ENCODE results near the gene MFSD12.
A peak's percentile ranks its signal among the peaks of the same experiment; 100 is the strongest.

The MFSD12 gene

GRCh38 chr19:3543150-3544057 is 14.0 kb downstream of the MFSD12 start:
- FAIRE-seq (no peak), DNase-seq (ENCODE audit: insufficient read length, low spot score) (no peak)
- TF ChIP-seq POLR2A (IDR thresholded peaks at IDR 0.05; ENCODE audit: low read depth, low read length): no peak

GRCh38 chr19:3539756-3540118 is 17.6 kb downstream of the MFSD12 start:
- no peak for FAIRE-seq
- no peak for TF ChIP-seq POLR2A (IDR thresholded peaks at IDR 0.05; ENCODE audit: low read depth, low read length)
- DNase-seq (ENCODE audit: insufficient read length, low spot score): no peak

GRCh38 chr19:3538965-3539755 is 18.2 kb downstream of the MFSD12 start, which contains the start of gene TEKTIP1:
TEKTIP1 (plus strand) TSS chr19:3539174; CDS start chr19:3539178, 4 bp downstream.
- TF ChIP-seq POLR2A (IDR thresholded peaks at IDR 0.05; ENCODE audit: low read depth, low read length): no peak
- peak; percentile 65 for DNase-seq (ENCODE audit: insufficient read length, low spot score)
- FAIRE-seq: no peak

- TF ChIP-seq POLR2A (IDR thresholded peaks at IDR 0.05; ENCODE audit: low read depth, low read length): no peak
- no peak for DNase-seq (ENCODE audit: insufficient read length, low spot score)
Observed at GRCh38 chr19:3538258-3538929, 19.0 kb downstream of the MFSD12 start.

GRCh38 chr19:3537438-3538240 is 19.7 kb downstream of the MFSD12 start:
- no peak for TF ChIP-seq POLR2A (IDR thresholded peaks at IDR 0.05; ENCODE audit: low read depth, low read length)
- DNase-seq (ENCODE audit: insufficient read length, low spot score) (no peak), FAIRE-seq (no peak)

More at GRCh38 chr19:3538258-3538929, 19.0 kb downstream of the MFSD12 start:
- FAIRE-seq: no peak

- FAIRE-seq (no peak), DNase-seq (ENCODE audit: insufficient read length, low spot score) (no peak)
- no peak for TF ChIP-seq POLR2A (IDR thresholded peaks at IDR 0.05; ENCODE audit: low read depth, low read length)
Observed at GRCh38 chr19:3537101-3537437, 20.3 kb downstream of the MFSD12 start.

- DNase-seq (ENCODE audit: insufficient read length, low spot score): no peak
- no peak for FAIRE-seq
- TF ChIP-seq POLR2A (IDR thresholded peaks at IDR 0.05; ENCODE audit: low read depth, low read length): no peak
Observed at GRCh38 chr19:3536429-3537100, 20.8 kb downstream of the MFSD12 start.

- DNase-seq (ENCODE audit: insufficient read length, low spot score): no peak
- FAIRE-seq: no peak
- no peak for TF ChIP-seq POLR2A (IDR thresholded peaks at IDR 0.05; ENCODE audit: low read depth, low read length)
Observed at GRCh38 chr19:3535981-3536380, 21.4 kb downstream of the MFSD12 start.

GRCh38 chr19:3535563-3535965 is 21.8 kb downstream of the MFSD12 start:
- FAIRE-seq: no peak
- TF ChIP-seq POLR2A (IDR thresholded peaks at IDR 0.05; ENCODE audit: low read depth, low read length): no peak
- DNase-seq (ENCODE audit: insufficient read length, low spot score): no peak

GRCh38 chr19:3535235-3535535 is 22.2 kb downstream of the MFSD12 start:
- FAIRE-seq (no peak), DNase-seq (ENCODE audit: insufficient read length, low spot score) (no peak)
- no peak for TF ChIP-seq POLR2A (IDR thresholded peaks at IDR 0.05; ENCODE audit: low read depth, low read length)

- DNase-seq (ENCODE audit: insufficient read length, low spot score) (no peak), FAIRE-seq (no peak)
- TF ChIP-seq POLR2A (IDR thresholded peaks at IDR 0.05; ENCODE audit: low read depth, low read length): no peak
Observed at GRCh38 chr19:3534375-3535234, 22.8 kb downstream of the MFSD12 start.

- DNase-seq (ENCODE audit: insufficient read length, low spot score) (no peak), FAIRE-seq (no peak)
Observed at GRCh38 chr19:3533563-3534216, 23.7 kb downstream of the MFSD12 start.

More at GRCh38 chr19:3533563-3534216, 23.7 kb downstream of the MFSD12 start:
- TF ChIP-seq POLR2A (IDR thresholded peaks at IDR 0.05; ENCODE audit: low read depth, low read length): no peak
